Keratinocyte (primary cell): Measurements from ENCODE around the gene PSD.

Experiments used
- EZH2 ChIP-seq: IDR thresholded peaks from one replicate; pipeline ENCODE4 v1.6.1; 2012; ENCODE audit warnings: inconsistent platforms, mild to moderate bottlenecking, low read length, moderate library complexity
- TF ChIP-seq, protein P1 (sequence below), 3 experiments: IDR thresholded peaks in 1 of 3; conservative IDR thresholded peaks in 1 of 3; optimal IDR thresholded peaks in 1 of 3; 2 replicates in 2 of 3; 3 replicates in 1 of 3; pipeline versions ENCODE3 to v1.5.1; 2011; ENCODE audit warnings: low read length in 3 of 3, mild to moderate bottlenecking in 3 of 3, moderate library complexity in 2 of 3, control low read depth in 1 of 3, inconsistent platforms in 1 of 3; ENCODE audit not compliant: insufficient read depth in 2 of 3; ENCODE audit errors: extremely low read depth in 1 of 3

DNA sequence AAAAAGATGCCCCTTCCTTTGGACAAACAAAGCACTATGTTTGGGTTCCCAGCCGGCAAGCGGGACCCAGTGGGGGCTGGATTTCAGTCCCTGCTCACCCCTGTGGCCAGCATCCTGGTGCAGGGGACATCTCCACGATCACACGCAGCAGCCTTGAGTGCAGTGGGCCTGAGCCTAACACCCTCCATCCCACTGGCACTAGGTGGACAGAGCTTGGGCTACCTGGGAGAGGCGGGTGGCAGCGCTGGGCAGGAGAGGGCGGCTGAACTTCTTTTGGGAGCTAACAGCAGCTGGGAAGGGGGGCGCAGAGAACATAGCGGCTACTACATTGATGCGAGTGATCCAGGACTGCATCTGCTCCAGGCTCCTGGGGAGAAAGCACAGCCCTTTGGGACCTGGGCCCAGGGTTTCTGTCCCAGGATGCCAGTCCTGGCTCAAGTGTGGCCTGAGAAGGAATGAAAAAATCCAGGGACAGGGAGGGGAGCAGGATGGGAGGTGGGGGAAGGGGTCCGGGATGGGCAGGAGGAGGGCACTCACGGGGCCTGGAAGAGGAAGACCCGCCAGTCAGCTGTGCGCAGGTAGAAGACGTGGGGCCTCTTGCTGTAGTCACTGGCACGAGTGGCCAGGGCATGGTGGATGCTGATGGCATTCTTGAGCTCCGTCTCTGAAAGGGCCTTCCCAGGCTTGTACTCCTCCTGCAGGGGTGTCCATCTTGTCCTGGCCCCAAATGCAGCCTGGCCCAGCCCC lies 14.1 kb downstream of the PSD start:
- TF ChIP-seq EZH2: no peak
- TF ChIP-seq, protein P1, sequence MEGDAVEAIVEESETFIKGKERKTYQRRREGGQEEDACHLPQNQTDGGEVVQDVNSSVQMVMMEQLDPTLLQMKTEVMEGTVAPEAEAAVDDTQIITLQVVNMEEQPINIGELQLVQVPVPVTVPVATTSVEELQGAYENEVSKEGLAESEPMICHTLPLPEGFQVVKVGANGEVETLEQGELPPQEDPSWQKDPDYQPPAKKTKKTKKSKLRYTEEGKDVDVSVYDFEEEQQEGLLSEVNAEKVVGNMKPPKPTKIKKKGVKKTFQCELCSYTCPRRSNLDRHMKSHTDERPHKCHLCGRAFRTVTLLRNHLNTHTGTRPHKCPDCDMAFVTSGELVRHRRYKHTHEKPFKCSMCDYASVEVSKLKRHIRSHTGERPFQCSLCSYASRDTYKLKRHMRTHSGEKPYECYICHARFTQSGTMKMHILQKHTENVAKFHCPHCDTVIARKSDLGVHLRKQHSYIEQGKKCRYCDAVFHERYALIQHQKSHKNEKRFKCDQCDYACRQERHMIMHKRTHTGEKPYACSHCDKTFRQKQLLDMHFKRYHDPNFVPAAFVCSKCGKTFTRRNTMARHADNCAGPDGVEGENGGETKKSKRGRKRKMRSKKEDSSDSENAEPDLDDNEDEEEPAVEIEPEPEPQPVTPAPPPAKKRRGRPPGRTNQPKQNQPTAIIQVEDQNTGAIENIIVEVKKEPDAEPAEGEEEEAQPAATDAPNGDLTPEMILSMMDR (optimal IDR thresholded peaks at IDR 0.05 in 1 of 3, IDR thresholded peaks at IDR 0.05 in 1 of 3, conservative IDR thresholded peaks at IDR 0.05 in 1 of 3; ENCODE audit: extremely low read depth in 1 of 3, insufficient read depth in 2 of 3, low read length in 3 of 3): no peak
